Liver (tissue), 9 donors: ENCODE results near the gene B4GALT5. TPM values are rescaled to one million over a fixed set of nuclear protein-coding genes. Genes with fewer than 3 reads are reported as not detected.

ENCODE experiments used
- DNase-seq: peaks from one replicate; pipeline ENCODE4 v3.0.0-alpha.2; 2017; ENCODE audit warnings: low spot score
- H3K27ac ChIP-seq, 2 donors: one replicate each; pipeline ENCODE4 v1.7.0; 2013; ENCODE audit warnings: inconsistent platforms in 2 of 2, low read length in 2 of 2, control low read depth in 1 of 2, low read depth in 1 of 2, mild to moderate bottlenecking in 1 of 2
- H3K27me3 ChIP-seq, 4 donors: one replicate each; pipeline versions ENCODE4 v1.6.1 to v1.7.0; 2013; ENCODE audit warnings: low read length in 3 of 4, inconsistent platforms in 1 of 4, mild to moderate bottlenecking in 1 of 4, moderate library complexity in 1 of 4; ENCODE audit not compliant: control insufficient read depth in 4 of 4, insufficient read depth in 4 of 4
- H3K36me3 ChIP-seq, 4 donors: one replicate each; pipeline versions ENCODE4 v1.6.1 to v1.7.0; 2013; ENCODE audit warnings: low read length in 3 of 4, mild to moderate bottlenecking in 3 of 4, low read depth in 1 of 4, moderate library complexity in 1 of 4; ENCODE audit not compliant: control insufficient read depth in 4 of 4, insufficient read depth in 3 of 4
- H3K4me1 ChIP-seq, 4 donors: one replicate each; pipeline versions ENCODE4 v1.6.1 to v1.7.0; 2013; ENCODE audit warnings: low read length in 3 of 4, mild to moderate bottlenecking in 3 of 4, moderate library complexity in 1 of 4; ENCODE audit not compliant: control insufficient read depth in 4 of 4, insufficient read depth in 4 of 4
- H3K4me3 ChIP-seq, 3 donors: one replicate each; pipeline versions ENCODE4 v1.6.1 to v1.7.0; 2013; ENCODE audit warnings: low read length in 3 of 3, control low read depth in 1 of 3, low read depth in 1 of 3, mild to moderate bottlenecking in 1 of 3
- H3K9ac ChIP-seq, 2 donors: one replicate each; pipeline ENCODE4 v1.7.0; 2013; ENCODE audit warnings: low read length in 2 of 2, mild to moderate bottlenecking in 2 of 2, moderate library complexity in 2 of 2, control low read depth in 1 of 2, low read depth in 1 of 2
- H3K9me3 ChIP-seq, 4 donors: one replicate each; pipeline versions ENCODE4 v1.6.1 to v1.7.0; 2013; ENCODE audit warnings: low read length in 3 of 4; ENCODE audit not compliant: control insufficient read depth in 4 of 4
- ATF3 ChIP-seq: IDR thresholded peaks from 2 replicates; pipeline ENCODE4 v1.6.1; 2016; ENCODE audit warnings: antibody characterized with exemption
- HNF4G ChIP-seq: IDR thresholded peaks from 2 replicates; pipeline ENCODE4 v1.6.1; 2016; ENCODE audit warnings: antibody characterized with exemption
- JUND ChIP-seq, 2 donors: IDR thresholded peaks; 2 replicates each; pipeline ENCODE4 v1.6.1; 2016; ENCODE audit warnings: antibody characterized with exemption in 2 of 2
- SP1 ChIP-seq: IDR thresholded peaks from 2 replicates; pipeline ENCODE4 v1.6.1; 2018; ENCODE audit warnings: antibody characterized with exemption, mild to moderate bottlenecking
- TAF1 ChIP-seq: conservative IDR thresholded peaks from 2 replicates; pipeline ENCODE4 v1.6.1; 2016; ENCODE audit warnings: antibody characterized with exemption, mild to moderate bottlenecking
- YY1 ChIP-seq: IDR thresholded peaks from 2 replicates; pipeline ENCODE4 v1.6.1; 2016; ENCODE audit warnings: antibody characterized with exemption, mild to moderate bottlenecking
- ZBTB33 ChIP-seq: IDR thresholded peaks from 2 replicates; pipeline ENCODE4 v1.6.1; 2016; ENCODE audit warnings: antibody characterized with exemption
- WGBS: extraction: QIAGEN DNeasy Blood & Tissue Kit; methylation state at CpG from one replicate; pipeline ENCODE4 v1.1.7; 2013; 5-methylcytosine and 5-hydroxymethylcytosine counted together
- polyA plus RNA-seq, 2 donors: library from polyadenylated mRNA; stranded (reverse) in 1 of 2; unstranded in 1 of 2; fragments of 200-250 nt in 1 of 2; fragments of >200 nt in 1 of 2; fragmentation: Nextera tagmentation in 1 of 2; extraction: Ambion mirVana in 1 of 2; gene quantifications; one replicate each; pipeline versions ENCODE4 v1.2.1 to v1.2.3, GENCODE V29; 2013 to 2015
- total RNA-seq, 2 donors: library from RNA; depleted of rRNA; stranded (reverse); fragments of >200 nt; gene quantifications; one replicate each; pipeline ENCODE4 v1.2.3, GENCODE V29; 2014
- TF ChIP-seq, protein P1 (sequence below): IDR thresholded peaks from 2 replicates; pipeline ENCODE4 v1.6.1; 2016; ENCODE audit warnings: antibody characterized with exemption
- TF ChIP-seq, protein P2 (sequence below): IDR thresholded peaks from 2 replicates; pipeline ENCODE4 v1.6.1; 2016; ENCODE audit warnings: antibody characterized with exemption, mild to moderate bottlenecking
- TF ChIP-seq, protein P3 (sequence below): fragments of 150-350 bp; IDR thresholded peaks from 2 replicates; pipeline ENCODE4 v1.5.1; 2017; ENCODE audit warnings: improper control_type of control experiment, low read depth, low read length; ENCODE audit not compliant: missing input control
- donor health status: healthy.
- donor health status: healthy.
- donor health status: healthy.
- donor health status: healthy.
- donor health status: healthy.

Gene B4GALT5
- total and polyA plus RNA-seq, 4 donors = 2.0 to 28.2 (median 14.4) TPM

DNA sequence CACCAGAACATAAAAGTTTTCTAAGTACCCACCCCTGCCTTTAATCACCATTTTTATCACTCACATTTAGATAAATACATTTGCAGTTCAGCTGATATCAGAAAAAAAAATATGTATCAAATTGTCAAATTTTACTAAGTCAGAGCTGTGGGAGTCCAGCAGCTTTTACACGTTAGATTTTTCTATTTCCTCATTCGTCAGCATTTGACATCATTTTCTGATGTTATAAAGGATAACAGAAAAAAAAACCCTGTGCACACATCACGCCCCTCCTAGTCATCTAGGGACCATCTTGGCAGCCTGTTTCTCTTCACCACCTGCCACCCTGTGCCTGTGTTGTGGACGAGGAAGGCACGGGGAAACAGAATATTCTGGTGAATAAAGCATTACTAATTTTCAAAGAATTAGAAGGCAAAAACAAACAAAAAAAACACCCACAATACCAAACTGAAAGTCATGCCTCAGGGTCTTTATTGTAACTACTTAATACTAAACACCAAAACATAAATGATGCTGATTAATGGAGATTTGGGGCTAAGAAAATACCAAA, 12.4 kb downstream of the B4GALT5 start (continued):
- TF ChIP-seq, protein P1, sequence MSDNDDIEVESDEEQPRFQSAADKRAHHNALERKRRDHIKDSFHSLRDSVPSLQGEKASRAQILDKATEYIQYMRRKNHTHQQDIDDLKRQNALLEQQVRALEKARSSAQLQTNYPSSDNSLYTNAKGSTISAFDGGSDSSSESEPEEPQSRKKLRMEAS = no peak
- TF ChIP-seq TAF1 = no peak
- no peak for TF ChIP-seq YY1
- no peak for TF ChIP-seq SP1

- DNase-seq = no peak
- Histone ChIP-seq H3K27me3 (no peaks in the 10 kb centered on the region), H3K4me1 (peaks cover 15 to 33% (median 21%) of the 10 kb centered on the region in 4 donors), H3K36me3 (no peaks in the 10 kb centered on the region), H3K9me3 (no peaks in the 10 kb centered on the region), H3K27ac (peak overlapping the region in 1 of 2 donors; percentile 19), H3K9ac (no peak overlapping the region), H3K4me3 (no peak overlapping the region)
- TF ChIP-seq, protein P2, sequence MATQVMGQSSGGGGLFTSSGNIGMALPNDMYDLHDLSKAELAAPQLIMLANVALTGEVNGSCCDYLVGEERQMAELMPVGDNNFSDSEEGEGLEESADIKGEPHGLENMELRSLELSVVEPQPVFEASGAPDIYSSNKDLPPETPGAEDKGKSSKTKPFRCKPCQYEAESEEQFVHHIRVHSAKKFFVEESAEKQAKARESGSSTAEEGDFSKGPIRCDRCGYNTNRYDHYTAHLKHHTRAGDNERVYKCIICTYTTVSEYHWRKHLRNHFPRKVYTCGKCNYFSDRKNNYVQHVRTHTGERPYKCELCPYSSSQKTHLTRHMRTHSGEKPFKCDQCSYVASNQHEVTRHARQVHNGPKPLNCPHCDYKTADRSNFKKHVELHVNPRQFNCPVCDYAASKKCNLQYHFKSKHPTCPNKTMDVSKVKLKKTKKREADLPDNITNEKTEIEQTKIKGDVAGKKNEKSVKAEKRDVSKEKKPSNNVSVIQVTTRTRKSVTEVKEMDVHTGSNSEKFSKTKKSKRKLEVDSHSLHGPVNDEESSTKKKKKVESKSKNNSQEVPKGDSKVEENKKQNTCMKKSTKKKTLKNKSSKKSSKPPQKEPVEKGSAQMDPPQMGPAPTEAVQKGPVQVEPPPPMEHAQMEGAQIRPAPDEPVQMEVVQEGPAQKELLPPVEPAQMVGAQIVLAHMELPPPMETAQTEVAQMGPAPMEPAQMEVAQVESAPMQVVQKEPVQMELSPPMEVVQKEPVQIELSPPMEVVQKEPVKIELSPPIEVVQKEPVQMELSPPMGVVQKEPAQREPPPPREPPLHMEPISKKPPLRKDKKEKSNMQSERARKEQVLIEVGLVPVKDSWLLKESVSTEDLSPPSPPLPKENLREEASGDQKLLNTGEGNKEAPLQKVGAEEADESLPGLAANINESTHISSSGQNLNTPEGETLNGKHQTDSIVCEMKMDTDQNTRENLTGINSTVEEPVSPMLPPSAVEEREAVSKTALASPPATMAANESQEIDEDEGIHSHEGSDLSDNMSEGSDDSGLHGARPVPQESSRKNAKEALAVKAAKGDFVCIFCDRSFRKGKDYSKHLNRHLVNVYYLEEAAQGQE = no peak
- TF ChIP-seq ZBTB33 (no peak), JUND (IDR thresholded peaks at IDR 0.05) (peak in 1 of 2 donors; percentile 33), HNF4G (no peak), ATF3 (no peak)
- TF ChIP-seq, protein P3, sequence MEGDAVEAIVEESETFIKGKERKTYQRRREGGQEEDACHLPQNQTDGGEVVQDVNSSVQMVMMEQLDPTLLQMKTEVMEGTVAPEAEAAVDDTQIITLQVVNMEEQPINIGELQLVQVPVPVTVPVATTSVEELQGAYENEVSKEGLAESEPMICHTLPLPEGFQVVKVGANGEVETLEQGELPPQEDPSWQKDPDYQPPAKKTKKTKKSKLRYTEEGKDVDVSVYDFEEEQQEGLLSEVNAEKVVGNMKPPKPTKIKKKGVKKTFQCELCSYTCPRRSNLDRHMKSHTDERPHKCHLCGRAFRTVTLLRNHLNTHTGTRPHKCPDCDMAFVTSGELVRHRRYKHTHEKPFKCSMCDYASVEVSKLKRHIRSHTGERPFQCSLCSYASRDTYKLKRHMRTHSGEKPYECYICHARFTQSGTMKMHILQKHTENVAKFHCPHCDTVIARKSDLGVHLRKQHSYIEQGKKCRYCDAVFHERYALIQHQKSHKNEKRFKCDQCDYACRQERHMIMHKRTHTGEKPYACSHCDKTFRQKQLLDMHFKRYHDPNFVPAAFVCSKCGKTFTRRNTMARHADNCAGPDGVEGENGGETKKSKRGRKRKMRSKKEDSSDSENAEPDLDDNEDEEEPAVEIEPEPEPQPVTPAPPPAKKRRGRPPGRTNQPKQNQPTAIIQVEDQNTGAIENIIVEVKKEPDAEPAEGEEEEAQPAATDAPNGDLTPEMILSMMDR = no peak
- WGBS = 76% methylated on average over 7 of the region's 7 CpGs
Observed at GRCh38 chr20:49700411-49701185, 13.1 kb downstream of the B4GALT5 start.
